Measurements from ENCODE around the gene LEO1.

LEO1 gene

GRCh38 chr15:51947124-51947523, 24.5 kb downstream of the LEO1 start:
- no peak overlapping the region for H3K27ac ChIP-seq (replicated peaks)
- TF ChIP-seq SPI1 (IDR thresholded peaks at IDR 0.05; ENCODE audit: borderline replicate concordance, low read depth), result no peak
- no peaks in the 10 kb centered on the region for H3K27me3 ChIP-seq (ENCODE audit: insufficient read depth, poor library complexity, severe bottlenecking)
- no peak overlapping the region for H3K4me3 ChIP-seq (replicated peaks; ENCODE audit: insufficient read depth, low read length)
- no peak for DNase-seq (ENCODE audit: low read depth in 1 of 2, low spot score in 1 of 2)

- Histone ChIP-seq H3K4me3 (replicated peaks; ENCODE audit: insufficient read depth, low read length) (no peak overlapping the region), H3K27me3 (ENCODE audit: insufficient read depth, poor library complexity, severe bottlenecking) (no peaks in the 10 kb centered on the region), H3K27ac (replicated peaks) (no peak overlapping the region)
- TF ChIP-seq GABPA (IDR thresholded peaks at IDR 0.05; ENCODE audit: low read depth) (no peak), POLR2AphosphoS5 (IDR thresholded peaks at IDR 0.05; ENCODE audit: low read depth) (no peak), SPI1 (IDR thresholded peaks at IDR 0.05; ENCODE audit: borderline replicate concordance, low read depth) (no peak), REST (IDR thresholded peaks at IDR 0.05; ENCODE audit: insufficient replicate concordance, low read depth) (no peak)
- TF ChIP-seq, protein P1, sequence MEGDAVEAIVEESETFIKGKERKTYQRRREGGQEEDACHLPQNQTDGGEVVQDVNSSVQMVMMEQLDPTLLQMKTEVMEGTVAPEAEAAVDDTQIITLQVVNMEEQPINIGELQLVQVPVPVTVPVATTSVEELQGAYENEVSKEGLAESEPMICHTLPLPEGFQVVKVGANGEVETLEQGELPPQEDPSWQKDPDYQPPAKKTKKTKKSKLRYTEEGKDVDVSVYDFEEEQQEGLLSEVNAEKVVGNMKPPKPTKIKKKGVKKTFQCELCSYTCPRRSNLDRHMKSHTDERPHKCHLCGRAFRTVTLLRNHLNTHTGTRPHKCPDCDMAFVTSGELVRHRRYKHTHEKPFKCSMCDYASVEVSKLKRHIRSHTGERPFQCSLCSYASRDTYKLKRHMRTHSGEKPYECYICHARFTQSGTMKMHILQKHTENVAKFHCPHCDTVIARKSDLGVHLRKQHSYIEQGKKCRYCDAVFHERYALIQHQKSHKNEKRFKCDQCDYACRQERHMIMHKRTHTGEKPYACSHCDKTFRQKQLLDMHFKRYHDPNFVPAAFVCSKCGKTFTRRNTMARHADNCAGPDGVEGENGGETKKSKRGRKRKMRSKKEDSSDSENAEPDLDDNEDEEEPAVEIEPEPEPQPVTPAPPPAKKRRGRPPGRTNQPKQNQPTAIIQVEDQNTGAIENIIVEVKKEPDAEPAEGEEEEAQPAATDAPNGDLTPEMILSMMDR (IDR thresholded peaks at IDR 0.05; ENCODE audit: insufficient read depth, low read length), result no peak
- DNase-seq (ENCODE audit: low read depth in 1 of 2, low spot score in 1 of 2), result no peak
Observed at GRCh38 chr15:51939216-51939615, 32.4 kb downstream of the LEO1 start.

DNA sequence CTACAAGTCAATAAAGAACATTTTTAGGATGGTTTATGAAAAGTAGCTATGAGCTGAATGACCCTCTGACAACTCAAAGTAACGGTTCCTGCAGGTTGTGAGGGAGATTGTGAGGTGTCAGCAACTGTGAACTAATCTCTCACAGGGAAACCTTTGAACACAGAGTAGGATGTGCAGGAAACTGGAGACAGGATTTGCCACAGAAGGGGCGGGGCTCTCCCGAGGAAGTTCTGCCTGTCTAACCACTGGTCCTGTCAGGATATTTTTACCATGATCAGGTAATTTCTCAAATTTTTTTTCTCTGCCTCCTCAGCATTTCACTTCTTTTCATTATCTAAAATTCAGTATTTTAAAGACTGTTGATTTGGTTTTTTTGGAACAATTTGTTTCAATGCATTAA, 33.3 kb downstream of the LEO1 start:
- TF ChIP-seq, protein P1 (IDR thresholded peaks at IDR 0.05; ENCODE audit: insufficient read depth, low read length), result no peak
- no peak for TF ChIP-seq GABPA (IDR thresholded peaks at IDR 0.05; ENCODE audit: low read depth)
- no peak for TF ChIP-seq POLR2AphosphoS5 (IDR thresholded peaks at IDR 0.05; ENCODE audit: low read depth)
- TF ChIP-seq REST (IDR thresholded peaks at IDR 0.05; ENCODE audit: insufficient replicate concordance, low read depth), result no peak
- no peak for TF ChIP-seq SPI1 (IDR thresholded peaks at IDR 0.05; ENCODE audit: borderline replicate concordance, low read depth)
- H3K27ac ChIP-seq (replicated peaks), result no peak overlapping the region
- no peak for DNase-seq (ENCODE audit: low read depth in 1 of 2, low spot score in 1 of 2)
- H3K27me3 ChIP-seq (ENCODE audit: insufficient read depth, poor library complexity, severe bottlenecking), result no peaks in the 10 kb centered on the region
- no peak overlapping the region for H3K4me3 ChIP-seq (replicated peaks; ENCODE audit: insufficient read depth, low read length)

GRCh38 chr15:51936105-51936478, 35.5 kb downstream of the LEO1 start:
- Histone ChIP-seq H3K27ac (replicated peaks) (no peak overlapping the region), H3K4me3 (replicated peaks; ENCODE audit: insufficient read depth, low read length) (no peak overlapping the region), H3K27me3 (ENCODE audit: insufficient read depth, poor library complexity, severe bottlenecking) (no peaks in the 10 kb centered on the region)
- no peak for DNase-seq (ENCODE audit: low read depth in 1 of 2, low spot score in 1 of 2)
- TF ChIP-seq GABPA (IDR thresholded peaks at IDR 0.05; ENCODE audit: low read depth) (no peak), REST (IDR thresholded peaks at IDR 0.05; ENCODE audit: insufficient replicate concordance, low read depth) (no peak), SPI1 (IDR thresholded peaks at IDR 0.05; ENCODE audit: borderline replicate concordance, low read depth) (no peak), POLR2AphosphoS5 (IDR thresholded peaks at IDR 0.05; ENCODE audit: low read depth) (no peak)
- TF ChIP-seq, protein P1 (IDR thresholded peaks at IDR 0.05; ENCODE audit: insufficient read depth, low read length), result no peak
